MCF 10A (cell line): ENCODE data around the gene LHX6. TPM values are rescaled to one million over a fixed set of nuclear protein-coding genes. Genes with fewer than 3 reads are reported as not detected.

Source experiments
- BruUV-seq: library from RNA; stranded (reverse); fragments of 400-500 nt; replicated peaks from 2 replicates; lab custom pipeline; 2021; lab: Mats Ljungman, UMichigan
- CTCF ChIA-PET: fragments of 300-600 bp; sonication (Branson Sonifier 250); formaldehyde crosslinking; extraction: SDS; loops from one replicate; lab custom pipeline; 2021; ENCODE audit warnings: antibody characterized with exemption, inconsistent platforms; lab: Yijun Ruan, JAX
- POLR2A ChIA-PET: fragments of 300-600, 350-650 bp; sonication (Branson Sonifier 250); formaldehyde crosslinking; extraction: SDS; loops from one replicate; lab custom pipeline; 2020; ENCODE audit warnings: antibody characterized with exemption, inconsistent platforms; lab: Yijun Ruan, JAX
- DNase-seq: peaks from one replicate; pipeline ENCODE4 v3.0.0-alpha.2; 2018; ENCODE audit not compliant: unreplicated experiment
- H3K27ac Mint-ChIP-seq: one replicate; pipeline ENCODE4 v1.8.0; 2022; ENCODE audit warnings: mild to moderate bottlenecking, low read depth, mixed read lengths; ENCODE audit not compliant: unreplicated experiment
- H3K27me3 Mint-ChIP-seq: one replicate; pipeline ENCODE4 v1.8.0; 2022; ENCODE audit warnings: mixed read lengths; ENCODE audit not compliant: insufficient read depth, unreplicated experiment
- H3K36me3 Mint-ChIP-seq: one replicate; pipeline ENCODE4 v1.8.0; 2022; ENCODE audit warnings: mild to moderate bottlenecking, moderate library complexity, mixed read lengths; ENCODE audit not compliant: insufficient read depth, unreplicated experiment
- H3K4me1 Mint-ChIP-seq: one replicate; pipeline ENCODE4 v1.8.0; 2022; ENCODE audit warnings: mixed read lengths; ENCODE audit not compliant: insufficient read depth, unreplicated experiment
- H3K4me3 Mint-ChIP-seq: one replicate; pipeline ENCODE4 v1.8.0; 2022; ENCODE audit warnings: mild to moderate bottlenecking, moderate library complexity, mixed read lengths; ENCODE audit not compliant: unreplicated experiment
- H3K9me3 Mint-ChIP-seq: one replicate; pipeline ENCODE4 v1.8.0; 2022; ENCODE audit warnings: mixed read lengths; ENCODE audit not compliant: unreplicated experiment
- intact Hi-C: fragments of 100-400 bp; cut with micrococcal nuclease; formaldehyde crosslinking; loops from 2 replicates; pipeline ENCODE4 v1.14.1; 2022
- total RNA-seq: library from RNA; stranded (reverse); gene quantifications from 2 replicates; pipeline ENCODE4 v1.2.3, GENCODE V29; 2022
- TF ChIP-seq, protein P1 (sequence below): fragments of 200-600 bp; IDR thresholded peaks from one replicate; pipeline ENCODE4 v1.8.0; 2022; ENCODE audit warnings: antibody characterized with exemption, mild to moderate bottlenecking; ENCODE audit not compliant: unreplicated experiment

Gene LHX6
- total RNA-seq, 1 experiment from 2014 or later: 0.26 TPM

DNA sequence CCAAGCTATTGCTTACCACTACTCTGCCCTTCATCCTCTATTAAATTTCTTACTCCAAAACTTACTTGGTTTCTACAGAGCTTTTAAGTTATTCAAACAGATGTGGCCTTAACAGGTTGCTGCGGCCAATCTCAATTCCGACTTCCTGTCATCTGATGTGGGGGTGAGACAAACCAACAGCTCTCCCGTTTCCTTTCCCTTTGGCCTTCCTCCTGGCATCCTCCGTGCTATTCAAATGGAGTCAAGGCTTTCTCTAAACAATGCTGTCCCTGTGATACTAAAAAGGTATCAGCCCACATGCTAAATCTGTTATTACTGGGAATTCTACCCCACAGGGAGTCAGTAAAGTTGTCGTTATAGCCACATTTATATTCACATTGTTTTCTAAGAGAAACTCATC, 24.0 kb upstream of the LHX6 start:
- CTCF ChIA-PET: interaction anchor here (1.2 kb wide), 1 partner anchor 200 kb away, joined by 3 read pairs; no protein-coding TSS in a partner anchor
- H3K4me3 Mint-ChIP-seq: no peak overlapping the region
- peaks cover 79% of the 10 kb centered on the region for H3K36me3 Mint-ChIP-seq
- intact Hi-C loops: no loop called here
- H3K4me1 Mint-ChIP-seq: peaks cover 13% of the 10 kb centered on the region
- no TSS peak for BruUV-seq
- peak overlapping the region; percentile 82 for H3K27ac Mint-ChIP-seq
- H3K9me3 Mint-ChIP-seq: no peaks in the 10 kb centered on the region
- TF ChIP-seq, protein P1, sequence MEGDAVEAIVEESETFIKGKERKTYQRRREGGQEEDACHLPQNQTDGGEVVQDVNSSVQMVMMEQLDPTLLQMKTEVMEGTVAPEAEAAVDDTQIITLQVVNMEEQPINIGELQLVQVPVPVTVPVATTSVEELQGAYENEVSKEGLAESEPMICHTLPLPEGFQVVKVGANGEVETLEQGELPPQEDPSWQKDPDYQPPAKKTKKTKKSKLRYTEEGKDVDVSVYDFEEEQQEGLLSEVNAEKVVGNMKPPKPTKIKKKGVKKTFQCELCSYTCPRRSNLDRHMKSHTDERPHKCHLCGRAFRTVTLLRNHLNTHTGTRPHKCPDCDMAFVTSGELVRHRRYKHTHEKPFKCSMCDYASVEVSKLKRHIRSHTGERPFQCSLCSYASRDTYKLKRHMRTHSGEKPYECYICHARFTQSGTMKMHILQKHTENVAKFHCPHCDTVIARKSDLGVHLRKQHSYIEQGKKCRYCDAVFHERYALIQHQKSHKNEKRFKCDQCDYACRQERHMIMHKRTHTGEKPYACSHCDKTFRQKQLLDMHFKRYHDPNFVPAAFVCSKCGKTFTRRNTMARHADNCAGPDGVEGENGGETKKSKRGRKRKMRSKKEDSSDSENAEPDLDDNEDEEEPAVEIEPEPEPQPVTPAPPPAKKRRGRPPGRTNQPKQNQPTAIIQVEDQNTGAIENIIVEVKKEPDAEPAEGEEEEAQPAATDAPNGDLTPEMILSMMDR: no peak
- POLR2A ChIA-PET: interaction anchor here (0.9 to 1.5 kb wide), 4 partner anchors 9 to 24 kb away, joined by 3 to 11 read pairs (median 6); partner anchors contain the start of genes MRRF and RBM18
- no peaks in the 10 kb centered on the region for H3K27me3 Mint-ChIP-seq
- DNase-seq: no peak

DNA sequence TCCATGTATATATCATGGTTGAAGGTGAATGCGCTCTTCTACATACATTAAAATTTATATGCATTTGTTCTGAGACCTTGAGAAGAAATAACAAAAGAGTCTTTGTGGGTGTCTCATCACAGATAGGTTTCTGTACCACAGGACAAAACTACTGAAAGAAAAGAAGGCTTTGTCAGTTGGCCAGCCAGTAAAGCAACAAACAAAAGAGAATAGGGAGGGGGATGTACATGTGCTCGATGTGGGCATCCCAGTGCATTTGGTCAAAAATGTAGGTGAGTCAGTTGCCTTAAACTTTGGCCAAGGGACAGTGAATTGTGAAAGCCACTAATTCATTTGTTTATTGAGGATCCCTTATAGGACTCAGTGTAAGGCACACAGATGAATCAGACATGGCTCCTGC, 22.6 kb upstream of the LHX6 start:
- no peaks in the 10 kb centered on the region for H3K27me3 Mint-ChIP-seq
- H3K4me1 Mint-ChIP-seq: peaks cover 17% of the 10 kb centered on the region
- CTCF ChIA-PET: interaction anchor here (0.5 to 1.0 kb wide), 2 partner anchors 10 to 501 kb away, joined by 3 to 4 read pairs; no protein-coding TSS in a partner anchor
- no peak overlapping the region for H3K4me3 Mint-ChIP-seq
- no TSS peak for BruUV-seq
- peaks cover 83% of the 10 kb centered on the region for H3K36me3 Mint-ChIP-seq
- POLR2A ChIA-PET: interaction anchor here (0.6 to 4.3 kb wide), 3 partner anchors 13 to 69 kb away, joined by 3 to 72 read pairs (median 11); partner anchors contain the start of genes MRRF and RBM18
- intact Hi-C loops: no loop called here
- TF ChIP-seq, protein P1: no peak
- no peaks in the 10 kb centered on the region for H3K9me3 Mint-ChIP-seq
- peak overlapping the region; percentile 82 for H3K27ac Mint-ChIP-seq
- no peak for DNase-seq

DNA sequence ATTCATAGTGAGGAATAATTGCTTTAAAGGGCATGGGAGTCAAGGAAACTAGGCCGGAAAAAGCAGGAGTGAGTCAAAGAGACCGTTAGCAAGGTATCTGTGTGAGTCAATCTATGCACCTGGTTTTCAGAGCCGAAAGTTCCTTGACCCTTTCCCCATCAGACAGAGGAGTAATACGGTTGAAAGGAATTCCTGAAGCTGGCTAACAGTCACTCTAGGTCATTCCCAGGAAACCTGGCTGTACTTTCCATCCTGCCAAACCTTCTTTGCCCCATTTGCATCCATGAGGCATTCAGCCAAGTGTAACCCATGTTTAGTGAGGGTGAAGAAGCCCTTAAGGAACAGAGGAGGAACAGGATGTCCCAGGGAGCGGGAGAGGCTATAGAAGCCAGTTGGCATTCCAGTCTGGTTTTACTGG, 19.7 kb upstream of the LHX6 start:
- TF ChIP-seq, protein P1: no peak
- Mint-ChIP-seq H3K4me1 (peaks cover 19% of the 10 kb centered on the region), H3K27me3 (no peaks in the 10 kb centered on the region), H3K36me3 (peaks cover 93% of the 10 kb centered on the region), H3K27ac (peak overlapping the region; percentile 91), H3K9me3 (no peaks in the 10 kb centered on the region), H3K4me3 (peak overlapping the region; percentile 62)
- intact Hi-C loops: no loop called here
- POLR2A ChIA-PET: interaction anchor here (0.7 to 4.3 kb wide), 5 partner anchors 11 to 128 kb away, joined by 3 to 72 read pairs (median 5); partner anchors contain the start of genes MORN5, MRRF, NDUFA8 and RBM18
- no TSS peak for BruUV-seq
- CTCF ChIA-PET: interaction anchor here (0.9 to 1.5 kb wide), 4 partner anchors 14 to 216 kb away, joined by 3 to 5 read pairs (median 4); no protein-coding TSS in a partner anchor
- DNase-seq: peak; percentile 91

DNA sequence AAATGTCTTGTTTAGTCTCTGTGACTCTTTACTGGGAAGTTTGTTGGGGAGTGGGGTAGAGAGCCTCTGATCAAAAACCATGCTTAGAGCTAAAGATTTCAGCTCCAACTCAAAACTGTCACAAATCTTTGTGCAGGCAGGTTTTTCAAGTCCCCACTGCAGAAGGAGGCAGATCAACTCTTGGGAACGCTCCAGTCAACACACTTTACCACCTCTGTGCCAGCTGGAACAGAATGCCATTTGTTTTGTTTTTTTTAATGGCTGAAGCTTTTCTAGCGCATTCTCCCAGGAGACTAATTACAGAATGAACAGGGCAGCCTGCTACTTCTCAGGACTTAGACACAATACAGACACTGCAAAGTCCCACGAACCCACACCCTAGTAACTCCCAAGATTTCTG, 17.9 kb upstream of the LHX6 start:
- intact Hi-C loops: no loop called here
- BruUV-seq: no TSS peak
- TF ChIP-seq, protein P1: no peak
- peaks cover 18% of the 10 kb centered on the region for H3K4me1 Mint-ChIP-seq
- POLR2A ChIA-PET: interaction anchor here (1.2 to 2.6 kb wide), 3 partner anchors 18 to 206 kb away, joined by 3 to 21 read pairs (median 6); partner anchors contain the start of genes MRRF and RBM18
- H3K27me3 Mint-ChIP-seq: no peaks in the 10 kb centered on the region
- H3K9me3 Mint-ChIP-seq: no peaks in the 10 kb centered on the region
- peak overlapping the region; percentile 91 for H3K27ac Mint-ChIP-seq
- H3K4me3 Mint-ChIP-seq: no peak overlapping the region
- H3K36me3 Mint-ChIP-seq: peaks cover 90% of the 10 kb centered on the region
- CTCF ChIA-PET: interaction anchor here (2.2 kb wide), 1 partner anchor 18 kb away, joined by 7 read pairs; the partner anchor contains the start of genes MRRF and RBM18
- DNase-seq: no peak
